GM23338 (cell line): ENCODE data around the gene MUC22. TPM values are rescaled to one million over a fixed set of nuclear protein-coding genes. Genes with fewer than 3 reads are reported as not detected.

Experiments
- ATAC-seq: fragments of 200-7000 bp; cut with Tn5 transposase; 3 replicates; pipeline ENCODE4 v1.9.1; 2020
- DNase-seq: peaks from one replicate; pipeline ENCODE4 v3.0.0-alpha.2; 2015; ENCODE audit warnings: low spot score
- H2AFZ ChIP-seq: fragments of 200-600 bp; sonication (generic); 2 replicates; pipeline ENCODE4 v1.8.0; 2016; ENCODE audit warnings: antibody characterized with exemption, mild to moderate bottlenecking, moderate library complexity
- H3F3A ChIP-seq: fragments of 200-600 bp; sonication (generic); replicated peaks from 2 replicates; pipeline ENCODE4 v1.8.0; 2017; ENCODE audit warnings: antibody characterized with exemption, mixed run types, low read depth
- H3K27ac ChIP-seq: fragments of 200-600 bp; sonication (generic); 2 replicates; pipeline ENCODE4 v1.6.1; 2016; ENCODE audit warnings: low read depth
- H3K27me3 ChIP-seq: fragments of 200-600 bp; sonication (generic); 2 replicates; pipeline ENCODE4 v1.8.0; 2016; ENCODE audit warnings: mild to moderate bottlenecking, mixed run types, moderate library complexity; ENCODE audit not compliant: insufficient read depth
- H3K36me3 ChIP-seq: fragments of 200-600 bp; sonication (generic); 2 replicates; pipeline ENCODE4 v1.8.0; 2016; ENCODE audit warnings: mild to moderate bottlenecking; ENCODE audit not compliant: insufficient read depth
- H3K4me1 ChIP-seq: fragments of 200-600 bp; sonication (generic); 2 replicates; pipeline ENCODE4 v1.8.0; 2016; ENCODE audit warnings: mild to moderate bottlenecking, moderate library complexity; ENCODE audit not compliant: insufficient read depth
- H3K4me2 ChIP-seq: fragments of 200-600 bp; sonication (generic); 2 replicates; pipeline ENCODE4 v1.7.1; 2017; ENCODE audit warnings: mixed run types
- H3K4me3 ChIP-seq: fragments of 200-600 bp; sonication (generic); 2 replicates; pipeline ENCODE4 v1.6.1; 2016; ENCODE audit warnings: mixed run types
- H3K79me2 ChIP-seq: fragments of 200-600 bp; sonication (generic); replicated peaks from 2 replicates; pipeline ENCODE4 v1.8.0; 2017; ENCODE audit warnings: mild to moderate bottlenecking; ENCODE audit not compliant: insufficient read depth
- H3K9me2 ChIP-seq: fragments of 200-600 bp; sonication (generic); 2 replicates; pipeline ENCODE4 v1.8.0; 2017; ENCODE audit not compliant: insufficient read depth
- H4K20me1 ChIP-seq: fragments of 200-600 bp; sonication (generic); replicated peaks from 2 replicates; pipeline ENCODE4 v1.8.0; 2017; ENCODE audit warnings: mild to moderate bottlenecking; ENCODE audit not compliant: insufficient read depth
- H3K27ac Mint-ChIP-seq: 2 replicates; pipeline ENCODE4 v1.8.0; 2020; ENCODE audit warnings: inconsistent platforms, mild to moderate bottlenecking, moderate library complexity, mixed read lengths
- H3K27me3 Mint-ChIP-seq: 3 replicates; pipeline ENCODE4 v1.8.0; 2022; ENCODE audit warnings: low read depth, mild to moderate bottlenecking, moderate library complexity, mixed read lengths, inconsistent platforms; ENCODE audit not compliant: insufficient read depth, poor library complexity
- H3K36me3 Mint-ChIP-seq: 3 replicates; pipeline ENCODE4 v1.8.0; 2021; ENCODE audit warnings: low read depth, mild to moderate bottlenecking, inconsistent platforms, moderate library complexity, mixed read lengths
- H3K4me1 Mint-ChIP-seq: 3 replicates; pipeline ENCODE4 v1.8.0; 2020; ENCODE audit warnings: mild to moderate bottlenecking, inconsistent platforms, mixed read lengths
- H3K4me3 Mint-ChIP-seq: 3 replicates; pipeline ENCODE4 v1.8.0; 2021; ENCODE audit warnings: moderate library complexity, mild to moderate bottlenecking, inconsistent platforms, mixed read lengths
- H3K9me3 Mint-ChIP-seq: 3 replicates; pipeline ENCODE4 v1.8.0; 2020; ENCODE audit warnings: moderate library complexity, mild to moderate bottlenecking, inconsistent platforms, mixed read lengths
- CREB1 ChIP-seq: fragments of 250-450 bp; sonication (Bioruptor Pico); IDR thresholded peaks from 2 replicates; pipeline ENCODE4 v1.5.0; 2020; ENCODE audit warnings: low read depth, mild to moderate bottlenecking, moderate library complexity
- EZH2 ChIP-seq: fragments of 200-600 bp; sonication (generic); IDR thresholded peaks from one replicate; pipeline ENCODE4 v1.8.0; 2017; ENCODE audit warnings: antibody characterized with exemption, mild to moderate bottlenecking, low read depth; ENCODE audit not compliant: unreplicated experiment
- EZH2phosphoT487 ChIP-seq: fragments of 200-600 bp; sonication (generic); IDR thresholded peaks from one replicate; pipeline ENCODE4 v1.8.1; 2018; ENCODE audit warnings: antibody characterized with exemption; ENCODE audit not compliant: unreplicated experiment
- NANOG ChIP-seq: IDR thresholded peaks from 2 replicates; pipeline ENCODE4 v1.6.1; 2016; ENCODE audit warnings: antibody characterized with exemption, borderline replicate concordance
- ZNF114 ChIP-seq: fragments of 250-450 bp; sonication (Bioruptor Pico); IDR thresholded peaks from 2 replicates; pipeline ENCODE4 v1.5.0; 2020; ENCODE audit warnings: mild to moderate bottlenecking, moderate library complexity
- polyA plus RNA-seq: library from polyadenylated mRNA; unstranded; fragments of >200 nt; fragmentation: Nextera tagmentation; extraction: Ambion mirVana; gene quantifications from 2 replicates; pipeline ENCODE4 v1.2.1, GENCODE V29; 2016
- total RNA-seq: library from RNA; depleted of rRNA; stranded (reverse); fragments of >200 nt; shearing (Covaris generic); gene quantifications from 2 replicates; pipeline ENCODE4 v1.2.3, GENCODE V29; 2014
- TF ChIP-seq, protein P1 (sequence below), 2 experiments: fragments of 200-600 bp in 1 of 2; sonication (generic) in 1 of 2; conservative IDR thresholded peaks; 2 replicates each; pipeline versions ENCODE4 v1.5.1 to v1.6.1; 2016 to 2017; ENCODE audit warnings: antibody characterized with exemption in 2 of 2, low read depth in 2 of 2, mild to moderate bottlenecking in 2 of 2, moderate library complexity in 1 of 2
- TF ChIP-seq, protein P2 (sequence below): fragments of 250-450 bp; sonication (Bioruptor Pico); IDR thresholded peaks from 2 replicates; pipeline ENCODE4 v1.5.0; 2020; ENCODE audit warnings: mild to moderate bottlenecking, moderate library complexity

Gene MUC22
- total and polyA plus RNA-seq, 2 experiments from 2014 or later, result not detected

DNA sequence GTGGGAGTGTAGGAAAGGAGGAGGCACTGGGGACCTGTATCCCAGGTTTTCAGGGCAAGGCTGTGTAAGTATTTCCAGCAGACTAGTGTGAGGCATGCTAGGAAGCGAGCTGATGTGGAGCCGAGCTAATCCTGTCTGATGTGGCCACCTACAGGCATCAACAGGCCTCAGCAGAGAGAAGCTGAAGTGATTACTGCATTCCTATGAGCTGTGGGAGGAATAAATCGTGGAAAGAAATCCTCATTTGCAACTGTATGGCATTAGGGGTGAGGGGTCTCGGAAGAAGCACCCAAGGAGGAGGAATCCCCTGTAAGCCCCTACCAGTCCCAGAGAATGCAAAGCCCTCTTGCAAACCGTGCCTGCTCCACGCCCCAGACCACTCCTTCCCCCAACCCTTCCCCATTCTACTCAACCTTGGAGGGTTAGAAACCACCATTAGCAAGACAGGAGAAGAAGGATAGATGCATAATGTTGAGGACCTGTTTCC is 60.5 kb downstream of the MUC22 start:
- Histone ChIP-seq H2AFZ (peak overlapping the region; percentile 85), H3K4me2 (peak overlapping the region; percentile 34; the same call in 1 of the 2 replicates), H3K36me3 (no peaks in the 10 kb centered on the region), H3K4me3 (no peak overlapping the region), H4K20me1 (no peaks in the 10 kb centered on the region), H3K9me2 (no peaks in the 10 kb centered on the region), H3F3A (0 out of 2 replicates have a peak, but pooled peaks cover 7% of the 10 kb centered on the region), H3K27ac (peak overlapping the region; percentile 84), H3K79me2 (no peaks in the 10 kb centered on the region), H3K27me3 (no peaks in the 10 kb centered on the region), H3K4me1 (peaks cover 10% of the 10 kb centered on the region; the same call in 1 of the 2 replicates)
- DNase-seq (peak; percentile 86), ATAC-seq (peak; percentile 97)
- no peak for TF ChIP-seq NANOG
- TF ChIP-seq, protein P1, sequence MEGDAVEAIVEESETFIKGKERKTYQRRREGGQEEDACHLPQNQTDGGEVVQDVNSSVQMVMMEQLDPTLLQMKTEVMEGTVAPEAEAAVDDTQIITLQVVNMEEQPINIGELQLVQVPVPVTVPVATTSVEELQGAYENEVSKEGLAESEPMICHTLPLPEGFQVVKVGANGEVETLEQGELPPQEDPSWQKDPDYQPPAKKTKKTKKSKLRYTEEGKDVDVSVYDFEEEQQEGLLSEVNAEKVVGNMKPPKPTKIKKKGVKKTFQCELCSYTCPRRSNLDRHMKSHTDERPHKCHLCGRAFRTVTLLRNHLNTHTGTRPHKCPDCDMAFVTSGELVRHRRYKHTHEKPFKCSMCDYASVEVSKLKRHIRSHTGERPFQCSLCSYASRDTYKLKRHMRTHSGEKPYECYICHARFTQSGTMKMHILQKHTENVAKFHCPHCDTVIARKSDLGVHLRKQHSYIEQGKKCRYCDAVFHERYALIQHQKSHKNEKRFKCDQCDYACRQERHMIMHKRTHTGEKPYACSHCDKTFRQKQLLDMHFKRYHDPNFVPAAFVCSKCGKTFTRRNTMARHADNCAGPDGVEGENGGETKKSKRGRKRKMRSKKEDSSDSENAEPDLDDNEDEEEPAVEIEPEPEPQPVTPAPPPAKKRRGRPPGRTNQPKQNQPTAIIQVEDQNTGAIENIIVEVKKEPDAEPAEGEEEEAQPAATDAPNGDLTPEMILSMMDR (conservative IDR thresholded peaks at IDR 0.05; ENCODE audit: low read depth in 2 of 2), result peak; percentile 67 to 78
- TF ChIP-seq, protein P2, sequence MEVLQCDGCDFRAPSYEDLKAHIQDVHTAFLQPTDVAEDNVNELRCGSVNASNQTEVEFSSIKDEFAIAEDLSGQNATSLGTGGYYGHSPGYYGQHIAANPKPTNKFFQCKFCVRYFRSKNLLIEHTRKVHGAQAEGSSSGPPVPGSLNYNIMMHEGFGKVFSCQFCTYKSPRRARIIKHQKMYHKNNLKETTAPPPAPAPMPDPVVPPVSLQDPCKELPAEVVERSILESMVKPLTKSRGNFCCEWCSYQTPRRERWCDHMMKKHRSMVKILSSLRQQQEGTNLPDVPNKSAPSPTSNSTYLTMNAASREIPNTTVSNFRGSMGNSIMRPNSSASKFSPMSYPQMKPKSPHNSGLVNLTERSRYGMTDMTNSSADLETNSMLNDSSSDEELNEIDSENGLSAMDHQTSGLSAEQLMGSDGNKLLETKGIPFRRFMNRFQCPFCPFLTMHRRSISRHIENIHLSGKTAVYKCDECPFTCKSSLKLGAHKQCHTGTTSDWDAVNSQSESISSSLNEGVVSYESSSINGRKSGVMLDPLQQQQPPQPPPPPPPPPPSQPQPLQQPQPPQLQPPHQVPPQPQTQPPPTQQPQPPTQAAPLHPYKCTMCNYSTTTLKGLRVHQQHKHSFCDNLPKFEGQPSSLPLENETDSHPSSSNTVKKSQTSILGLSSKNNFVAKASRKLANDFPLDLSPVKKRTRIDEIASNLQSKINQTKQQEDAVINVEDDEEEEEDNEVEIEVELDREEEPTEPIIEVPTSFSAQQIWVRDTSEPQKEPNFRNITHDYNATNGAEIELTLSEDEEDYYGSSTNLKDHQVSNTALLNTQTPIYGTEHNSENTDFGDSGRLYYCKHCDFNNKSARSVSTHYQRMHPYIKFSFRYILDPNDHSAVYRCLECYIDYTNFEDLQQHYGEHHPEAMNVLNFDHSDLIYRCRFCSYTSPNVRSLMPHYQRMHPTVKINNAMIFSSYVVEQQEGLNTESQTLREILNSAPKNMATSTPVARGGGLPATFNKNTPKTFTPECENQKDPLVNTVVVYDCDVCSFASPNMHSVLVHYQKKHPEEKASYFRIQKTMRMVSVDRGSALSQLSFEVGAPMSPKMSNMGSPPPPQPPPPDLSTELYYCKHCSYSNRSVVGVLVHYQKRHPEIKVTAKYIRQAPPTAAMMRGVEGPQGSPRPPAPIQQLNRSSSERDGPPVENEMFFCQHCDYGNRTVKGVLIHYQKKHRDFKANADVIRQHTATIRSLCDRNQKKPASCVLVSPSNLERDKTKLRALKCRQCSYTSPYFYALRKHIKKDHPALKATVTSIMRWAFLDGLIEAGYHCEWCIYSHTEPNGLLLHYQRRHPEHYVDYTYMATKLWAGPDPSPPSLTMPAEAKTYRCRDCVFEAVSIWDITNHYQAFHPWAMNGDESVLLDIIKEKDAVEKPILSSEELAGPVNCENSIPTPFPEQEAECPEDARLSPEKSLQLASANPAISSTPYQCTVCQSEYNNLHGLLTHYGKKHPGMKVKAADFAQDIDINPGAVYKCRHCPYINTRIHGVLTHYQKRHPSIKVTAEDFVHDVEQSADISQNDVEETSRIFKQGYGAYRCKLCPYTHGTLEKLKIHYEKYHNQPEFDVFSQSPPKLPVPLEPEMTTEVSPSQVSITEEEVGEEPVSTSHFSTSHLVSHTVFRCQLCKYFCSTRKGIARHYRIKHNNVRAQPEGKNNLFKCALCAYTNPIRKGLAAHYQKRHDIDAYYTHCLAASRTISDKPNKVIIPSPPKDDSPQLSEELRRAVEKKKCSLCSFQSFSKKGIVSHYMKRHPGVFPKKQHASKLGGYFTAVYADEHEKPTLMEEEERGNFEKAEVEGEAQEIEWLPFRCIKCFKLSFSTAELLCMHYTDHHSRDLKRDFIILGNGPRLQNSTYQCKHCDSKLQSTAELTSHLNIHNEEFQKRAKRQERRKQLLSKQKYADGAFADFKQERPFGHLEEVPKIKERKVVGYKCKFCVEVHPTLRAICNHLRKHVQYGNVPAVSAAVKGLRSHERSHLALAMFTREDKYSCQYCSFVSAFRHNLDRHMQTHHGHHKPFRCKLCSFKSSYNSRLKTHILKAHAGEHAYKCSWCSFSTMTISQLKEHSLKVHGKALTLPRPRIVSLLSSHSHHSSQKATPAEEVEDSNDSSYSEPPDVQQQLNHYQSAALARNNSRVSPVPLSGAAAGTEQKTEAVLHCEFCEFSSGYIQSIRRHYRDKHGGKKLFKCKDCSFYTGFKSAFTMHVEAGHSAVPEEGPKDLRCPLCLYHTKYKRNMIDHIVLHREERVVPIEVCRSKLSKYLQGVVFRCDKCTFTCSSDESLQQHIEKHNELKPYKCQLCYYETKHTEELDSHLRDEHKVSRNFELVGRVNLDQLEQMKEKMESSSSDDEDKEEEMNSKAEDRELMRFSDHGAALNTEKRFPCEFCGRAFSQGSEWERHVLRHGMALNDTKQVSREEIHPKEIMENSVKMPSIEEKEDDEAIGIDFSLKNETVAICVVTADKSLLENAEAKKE (CRISPR knock-in tag), result peak; percentile 60
- Mint-ChIP-seq H3K4me3 (peak overlapping the region; percentile 28), H3K36me3 (no peaks in the 10 kb centered on the region), H3K4me1 (peaks cover 27% of the 10 kb centered on the region), H3K27me3 (peaks cover 6% of the 10 kb centered on the region), H3K9me3 (no peaks in the 10 kb centered on the region; the same call in 2 of the 3 replicates), H3K27ac (peak overlapping the region; percentile 91)

DNA sequence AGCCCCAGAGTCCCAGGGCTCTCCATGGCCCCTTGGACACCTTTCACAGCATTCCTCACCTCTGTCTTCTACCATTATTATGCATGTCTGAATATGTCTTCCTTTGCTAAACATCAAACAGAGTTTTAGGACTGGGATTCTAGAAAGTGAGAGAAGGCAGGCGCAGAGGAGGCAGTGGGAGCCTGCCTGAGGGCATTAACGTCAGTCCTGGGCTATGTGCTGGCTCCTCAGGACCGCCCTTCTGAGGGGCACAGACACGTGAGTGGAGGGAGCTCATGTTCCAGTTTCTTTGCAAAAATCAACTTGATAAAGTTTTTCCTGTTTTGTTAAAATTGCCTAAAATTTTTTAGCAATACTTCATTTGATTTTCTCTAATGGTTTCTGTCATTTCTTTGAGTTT is 64.1 kb downstream of the MUC22 start:
- no peaks in the 10 kb centered on the region for H3K9me2 ChIP-seq
- no peaks in the 10 kb centered on the region for H3K79me2 ChIP-seq
- no peak overlapping the region for H3K27ac Mint-ChIP-seq
- H3K4me3 ChIP-seq, result no peak overlapping the region
- DNase-seq (no peak), ATAC-seq (no peak)
- no peak overlapping the region for H2AFZ ChIP-seq
- peaks cover 30% of the 10 kb centered on the region for H3K4me1 Mint-ChIP-seq
- peaks cover 13% of the 10 kb centered on the region for H3K4me1 ChIP-seq
- no peaks in the 10 kb centered on the region for H4K20me1 ChIP-seq
- no peaks in the 10 kb centered on the region for H3K36me3 ChIP-seq
- no peak overlapping the region for H3K4me3 Mint-ChIP-seq
- H3K27ac ChIP-seq, result no peak overlapping the region
- H3F3A ChIP-seq, result 0 out of 2 replicates have a peak, but pooled peaks cover 4% of the 10 kb centered on the region
- H3K4me2 ChIP-seq, result no peak overlapping the region
- no peaks in the 10 kb centered on the region for H3K27me3 ChIP-seq
- no peaks in the 10 kb centered on the region for H3K36me3 Mint-ChIP-seq
- peaks cover 13% of the 10 kb centered on the region for H3K27me3 Mint-ChIP-seq
- H3K9me3 Mint-ChIP-seq, result no peaks in the 10 kb centered on the region
- no peak for TF ChIP-seq CREB1 (CRISPR knock-in tag)
- TF ChIP-seq NANOG, result no peak
- TF ChIP-seq ZNF114 (CRISPR knock-in tag), result no peak
- TF ChIP-seq EZH2phosphoT487, result no peak
- no peak for TF ChIP-seq EZH2
- TF ChIP-seq, protein P1 (conservative IDR thresholded peaks at IDR 0.05; ENCODE audit: low read depth in 2 of 2), result no peak
